ENCODE results near the gene MTX2.

MTX2 gene

DNA sequence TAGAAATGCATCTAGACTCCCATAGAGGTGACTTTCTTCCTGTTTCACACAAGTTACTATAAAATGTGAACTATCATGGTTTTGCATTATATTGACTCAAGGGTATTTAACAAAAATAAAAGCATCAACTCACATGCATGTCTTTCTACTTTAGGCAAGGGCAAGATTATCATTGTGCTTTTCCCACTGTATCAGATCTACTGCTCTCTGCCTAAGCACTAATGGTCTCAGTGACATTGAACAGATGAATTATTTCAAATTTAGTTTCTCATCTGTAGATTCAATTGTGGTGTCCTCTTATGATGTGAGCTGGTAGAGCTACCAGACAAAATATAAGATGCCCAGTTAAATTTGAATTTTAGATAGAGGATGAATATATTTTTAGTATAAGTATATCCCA lies 113.9 kb downstream of the MTX2 start:
- DNase-seq = no peak

DNA sequence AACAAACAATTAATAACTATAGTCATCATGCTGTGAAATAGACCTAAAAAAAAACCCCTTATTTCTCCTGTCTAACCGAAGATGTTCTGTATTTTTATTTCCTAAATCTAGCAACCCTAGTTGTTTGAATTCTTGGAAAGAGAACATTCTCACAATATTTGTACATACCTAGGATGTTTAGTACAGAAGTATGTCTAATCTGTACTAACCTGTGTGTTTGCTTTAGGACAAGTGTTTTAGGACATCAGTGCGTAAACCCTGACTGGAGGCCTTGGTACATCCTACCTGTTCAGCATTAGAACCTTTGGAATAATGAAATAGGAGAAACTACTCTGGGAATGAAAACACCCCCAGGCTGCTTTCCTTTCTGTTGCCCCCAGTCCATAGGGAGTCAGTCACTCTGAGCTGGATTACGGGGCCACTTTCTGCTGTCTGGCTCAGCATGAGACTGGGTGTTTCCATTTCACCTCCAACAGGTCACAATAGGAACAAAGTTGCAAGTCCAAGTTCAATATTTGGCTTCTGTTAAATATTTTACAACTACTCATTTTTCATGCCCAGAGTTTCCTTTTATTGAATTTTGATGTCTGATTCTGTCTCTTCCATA lies 114.7 kb downstream of the MTX2 start:
- no peak for DNase-seq

DNA sequence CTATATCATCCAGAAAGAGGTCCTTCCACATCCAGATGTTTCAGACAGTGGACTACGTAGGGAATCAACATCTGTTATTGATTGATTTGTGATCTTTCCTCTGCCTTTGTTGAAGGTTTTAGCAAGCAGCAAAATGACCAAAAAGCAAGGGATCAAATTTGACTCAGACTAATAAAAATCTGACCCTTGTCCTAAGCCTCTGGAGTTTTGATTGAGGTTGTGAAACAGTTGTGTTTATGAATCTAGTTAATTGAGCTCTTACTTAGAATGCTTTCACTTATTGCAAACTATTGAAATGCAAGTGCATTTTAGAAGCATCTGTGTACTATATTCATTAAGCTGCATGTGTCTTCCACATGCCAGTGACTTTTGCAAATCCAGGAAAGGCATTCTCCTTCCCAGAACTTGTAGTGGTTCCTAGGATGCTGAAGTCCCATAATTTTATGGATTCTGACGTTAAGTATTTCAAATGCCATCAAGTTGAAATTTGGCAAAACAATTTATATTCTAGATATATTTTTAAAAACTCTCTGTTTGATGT lies 116.0 kb downstream of the MTX2 start:
- no peak for DNase-seq

DNA sequence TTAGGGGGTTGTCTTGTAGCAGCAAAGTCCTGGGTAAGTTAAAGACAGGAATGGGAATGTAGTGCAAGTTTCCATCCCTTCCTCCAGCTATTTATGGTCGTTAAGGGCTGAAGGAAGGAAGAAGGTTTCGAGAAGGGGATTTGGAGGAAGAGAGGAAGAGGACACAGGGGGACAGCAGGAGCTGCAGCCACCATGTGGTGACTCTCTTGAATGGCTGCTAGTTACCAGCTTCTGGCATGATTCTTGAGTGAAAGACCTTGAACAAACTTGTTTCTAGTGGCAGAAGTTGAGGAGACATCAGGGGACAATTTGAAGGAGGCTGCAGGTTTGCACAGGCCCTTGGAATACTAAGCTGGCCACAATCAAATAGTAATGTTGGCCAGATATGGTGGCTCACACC lies 116.6 kb downstream of the MTX2 start:
- no peak for DNase-seq
